Measurements from ENCODE around the gene METTL24.
"Not testable (repeated sequence)": the region's sequence is repeated elsewhere in the genome, so short reads cannot be mapped to it uniquely, and the experiment has no call there.

The METTL24 gene

DNA sequence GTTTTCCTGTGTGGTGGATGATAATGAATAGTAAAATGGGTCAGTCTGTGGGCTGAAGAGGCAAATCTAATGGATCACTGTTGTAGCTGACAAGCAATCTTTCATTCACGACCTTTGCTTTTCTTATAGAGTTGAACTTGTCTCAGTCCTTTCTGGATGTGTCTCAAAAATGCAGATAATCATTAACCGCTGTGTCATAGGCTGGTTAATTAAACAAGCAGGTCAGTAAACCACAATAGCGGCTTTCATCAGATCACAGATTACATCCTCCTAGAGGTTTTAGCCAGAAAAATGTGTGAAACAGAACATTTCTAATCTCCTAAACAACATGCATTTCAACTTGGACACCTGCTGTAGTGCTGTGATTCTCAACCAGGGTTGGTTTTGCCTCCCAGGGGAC is 2.5 kb upstream of the METTL24 start:
- DNase-seq (ENCODE audit: low spot score): no peak

GRCh38 chr6:110359556-110359955 is 1.4 kb upstream of the METTL24 start:
- DNase-seq (ENCODE audit: low spot score): no peak

DNA sequence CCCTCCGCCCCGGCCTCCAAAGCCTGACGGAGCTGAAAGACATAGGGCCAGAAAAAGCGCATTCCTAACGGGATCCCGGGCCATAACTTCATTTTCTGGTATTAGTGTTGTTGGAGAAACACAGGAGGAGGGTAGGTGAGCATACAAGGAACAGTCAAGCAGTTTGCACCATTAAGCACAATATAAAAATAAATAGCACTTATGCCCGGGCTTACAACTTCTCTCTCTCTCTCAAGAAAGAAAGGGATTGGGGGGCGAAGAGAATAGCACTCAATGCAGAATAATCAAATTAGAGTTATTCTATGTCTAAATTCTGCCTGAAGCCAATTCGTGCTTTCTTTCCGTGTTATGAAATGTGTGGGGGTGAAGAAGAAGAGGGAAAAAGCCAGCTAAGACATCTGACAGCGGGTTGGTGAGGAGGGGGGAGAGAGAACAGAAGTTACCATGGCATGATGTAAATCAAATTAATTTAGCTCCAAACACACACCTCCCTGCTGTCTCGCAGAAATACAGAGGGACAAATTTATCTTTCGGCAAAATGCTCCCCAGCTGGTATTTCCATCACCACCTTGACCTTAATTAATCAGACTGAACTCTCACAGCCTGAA is 508 bp upstream of the METTL24 start:
- no peak for DNase-seq (ENCODE audit: low spot score)

DNA sequence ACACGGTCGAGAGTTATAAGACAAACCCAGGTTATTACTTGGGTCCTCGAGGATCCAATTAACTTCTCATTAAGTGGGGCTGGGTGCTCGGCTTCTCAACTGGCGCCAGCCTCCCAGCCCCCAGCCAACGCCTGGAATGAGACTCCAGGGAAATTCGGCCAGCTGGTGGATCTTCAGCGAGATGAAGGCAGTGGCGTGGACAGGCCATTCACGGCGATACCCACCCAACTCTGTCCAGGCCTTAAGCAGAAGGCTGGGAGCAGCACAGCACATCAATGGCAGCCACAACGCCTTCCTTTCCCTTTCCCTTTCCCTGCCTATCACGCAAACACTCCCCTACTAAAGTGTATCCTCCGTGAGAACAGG is 868 bp downstream of the METTL24 start:
- DNase-seq (ENCODE audit: low spot score): no peak

DNA sequence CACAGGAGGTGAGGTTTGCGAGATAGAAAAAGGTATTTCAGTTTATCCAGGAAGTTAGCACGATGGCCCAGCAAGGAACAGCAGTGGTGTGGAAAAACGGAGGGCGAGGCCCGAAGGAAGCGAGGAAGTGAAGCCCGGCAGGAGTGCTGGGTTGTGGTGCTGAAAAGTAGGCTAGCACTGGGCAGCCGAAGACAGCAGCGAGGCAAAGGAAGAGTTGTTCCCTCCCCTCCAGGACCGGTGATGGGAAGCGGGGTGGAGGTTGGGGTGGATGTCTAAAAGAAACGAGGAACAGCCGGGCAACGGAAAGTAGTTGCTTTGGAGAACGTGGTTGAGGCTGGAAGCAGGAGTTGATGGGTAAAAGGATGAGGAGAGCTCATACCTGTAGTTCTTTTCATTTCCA is 1.4 kb downstream of the METTL24 start:
- no peak for DNase-seq (ENCODE audit: low spot score)

- no peak for DNase-seq (ENCODE audit: low spot score)
These were observed 2.4 kb downstream of the METTL24 start for GRCh38 chr6:110355727-110356126.

DNA sequence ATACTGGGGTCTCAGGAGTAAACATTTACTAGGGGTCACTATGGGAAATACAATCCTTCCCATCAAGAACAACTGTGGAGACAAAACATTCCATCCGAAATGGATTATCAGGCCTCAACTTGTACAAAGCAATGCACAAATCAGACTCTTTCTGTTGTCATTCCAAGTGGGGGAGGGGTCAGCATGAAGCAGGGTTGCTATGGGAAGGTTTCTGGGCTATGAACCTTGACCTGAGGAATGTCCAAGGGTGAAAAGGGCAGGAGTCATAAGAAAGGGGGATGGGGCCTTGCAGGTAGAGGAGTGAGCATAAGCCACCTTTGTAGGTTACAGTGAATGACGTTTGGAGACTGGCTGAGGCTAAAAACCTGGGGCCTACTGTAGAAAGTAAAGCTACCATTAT is 3.1 kb downstream of the METTL24 start:
- no peak for DNase-seq (ENCODE audit: low spot score)

GRCh38 chr6:110354153-110354552 is 4.0 kb downstream of the METTL24 start:
- DNase-seq (ENCODE audit: low spot score): no peak

DNA sequence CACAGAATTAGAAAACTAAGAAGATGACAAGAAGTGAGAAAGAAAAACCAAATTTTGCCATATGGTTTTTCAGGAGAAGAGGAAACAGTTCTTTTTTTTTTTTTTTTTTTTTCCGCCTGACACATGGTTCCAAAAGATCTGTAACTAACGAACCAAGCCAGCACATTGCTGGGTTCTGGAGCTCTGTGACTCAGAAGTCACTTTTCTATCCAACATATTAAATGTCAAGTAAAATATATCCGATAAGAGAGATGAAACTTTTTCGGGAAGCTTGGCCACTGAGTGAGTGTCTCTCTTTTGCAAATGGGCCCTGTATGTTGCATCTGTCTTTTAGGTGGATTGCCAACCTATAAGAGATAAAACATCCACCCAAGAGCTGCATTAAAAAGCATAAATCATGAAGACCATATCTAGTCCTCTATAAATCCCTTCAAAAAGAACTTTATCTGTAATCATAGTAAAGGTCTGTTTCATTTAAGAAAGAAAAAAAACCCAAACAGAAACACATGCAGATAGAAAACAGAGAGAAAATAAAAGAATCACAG is 4.6 kb downstream of the METTL24 start:
- no peak for DNase-seq (ENCODE audit: low spot score)

DNA sequence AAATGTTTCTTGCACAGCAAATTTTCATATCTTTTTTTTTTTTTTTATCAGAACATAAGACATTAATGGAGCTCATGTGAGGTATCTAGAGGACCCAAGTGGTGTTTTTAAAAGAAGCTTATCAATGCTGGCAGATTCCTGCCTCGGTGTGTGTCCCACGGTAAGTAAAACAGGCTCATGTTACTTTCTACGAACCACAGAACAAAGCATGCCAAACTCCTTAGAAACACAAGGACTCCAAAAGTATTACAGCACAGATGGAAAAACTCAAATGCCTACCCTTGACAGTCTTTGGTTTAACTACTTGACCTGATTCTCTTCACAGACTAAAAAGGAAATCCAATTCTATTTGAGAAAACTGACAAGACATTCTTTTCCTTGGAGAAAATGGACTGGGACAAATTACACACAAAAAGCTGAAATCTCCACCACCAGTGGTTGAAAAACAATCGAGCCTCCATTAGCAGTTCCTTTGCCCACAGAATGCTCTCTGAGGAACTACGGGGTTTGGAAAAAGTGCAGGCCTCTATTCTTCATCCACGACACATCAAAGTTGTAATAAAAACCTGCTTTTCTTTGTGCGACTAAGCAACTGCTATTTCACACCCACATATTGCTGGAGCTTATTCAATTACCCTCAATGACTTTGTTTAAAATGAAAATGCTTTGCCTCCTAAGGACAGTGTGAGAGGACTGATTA is 5.4 kb downstream of the METTL24 start:
- DNase-seq (ENCODE audit: low spot score): no peak

GRCh38 chr6:110351986-110352385 is 6.2 kb downstream of the METTL24 start:
- DNase-seq (ENCODE audit: low spot score): no peak

DNA sequence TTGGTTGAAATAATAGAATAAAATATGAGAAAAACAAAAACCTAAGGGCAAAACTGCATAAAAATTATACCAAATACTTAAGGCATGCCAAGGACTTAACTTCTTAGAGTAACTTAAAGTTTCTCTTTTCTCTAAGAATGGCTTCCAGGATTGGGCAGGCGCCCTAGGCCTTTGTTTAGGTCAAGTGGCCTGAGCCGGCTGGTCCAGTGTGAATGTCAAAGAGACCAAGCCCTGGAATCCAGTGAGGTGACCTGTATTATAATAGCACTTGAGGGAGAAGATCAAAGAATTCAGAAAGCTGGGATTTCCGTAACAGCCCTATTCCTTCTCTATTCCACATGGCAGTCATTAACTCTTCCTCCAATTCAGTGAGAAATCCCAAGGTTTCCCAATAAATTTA is 6.6 kb downstream of the METTL24 start:
- DNase-seq (ENCODE audit: low spot score): no peak

DNA sequence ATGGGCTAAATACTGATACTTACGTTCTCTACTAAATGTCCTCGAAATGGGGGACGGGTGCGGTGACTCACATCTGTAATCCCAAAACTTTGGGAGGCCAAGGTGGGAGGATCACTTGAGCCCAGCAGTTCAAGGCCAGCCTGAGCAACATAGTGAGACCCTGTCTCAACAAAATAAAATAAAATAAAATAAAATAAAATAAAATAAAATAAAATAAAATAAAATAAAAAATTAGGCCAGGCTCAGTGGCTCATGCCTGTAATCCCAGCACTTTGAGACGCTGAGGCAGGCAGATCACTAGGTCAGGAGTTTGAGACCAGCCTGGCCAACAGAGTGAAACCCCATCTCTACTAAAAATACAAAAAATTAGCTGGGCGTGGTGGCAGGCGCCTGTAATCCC is 7.6 kb downstream of the METTL24 start:
- DNase-seq (ENCODE audit: low spot score): not testable (repeated sequence)

DNA sequence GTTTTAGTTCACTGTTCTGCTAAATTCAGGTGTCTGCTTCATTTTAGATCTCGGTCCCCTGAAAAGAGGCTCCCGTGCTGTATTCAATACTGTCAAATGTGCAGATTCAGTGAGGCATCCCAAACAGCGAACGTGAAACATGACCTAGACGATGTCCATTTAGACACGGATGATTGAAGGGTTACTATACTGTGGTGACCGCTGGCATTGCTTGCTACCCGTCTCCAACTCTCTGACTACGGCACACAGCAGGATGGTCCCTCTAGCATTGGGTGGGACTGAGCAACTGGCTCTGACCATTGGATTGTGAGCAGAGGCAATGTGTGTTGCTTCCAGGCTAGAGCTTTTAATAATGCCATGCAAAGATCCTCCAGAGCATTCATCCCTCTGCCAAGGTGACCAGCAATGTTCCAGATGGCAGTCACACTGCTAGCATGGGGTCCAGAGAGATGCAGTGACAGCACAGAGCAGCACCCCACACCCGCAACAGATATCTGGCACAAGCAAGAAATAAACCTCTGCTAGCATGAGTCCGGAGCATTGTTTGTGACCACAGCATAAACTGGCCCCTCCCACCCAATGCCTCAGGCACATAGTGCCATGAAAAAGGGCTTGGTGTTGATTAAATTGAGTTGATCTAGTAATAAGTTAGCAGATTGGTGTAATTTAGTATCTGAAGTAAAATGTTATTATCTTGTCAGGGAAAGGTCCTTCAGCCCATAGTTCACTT is 9.0 kb downstream of the METTL24 start:
- no peak for DNase-seq (ENCODE audit: low spot score)

- DNase-seq (ENCODE audit: low spot score): no peak
These were observed 13.1 kb downstream of the METTL24 start for GRCh38 chr6:110345025-110345424.

DNA sequence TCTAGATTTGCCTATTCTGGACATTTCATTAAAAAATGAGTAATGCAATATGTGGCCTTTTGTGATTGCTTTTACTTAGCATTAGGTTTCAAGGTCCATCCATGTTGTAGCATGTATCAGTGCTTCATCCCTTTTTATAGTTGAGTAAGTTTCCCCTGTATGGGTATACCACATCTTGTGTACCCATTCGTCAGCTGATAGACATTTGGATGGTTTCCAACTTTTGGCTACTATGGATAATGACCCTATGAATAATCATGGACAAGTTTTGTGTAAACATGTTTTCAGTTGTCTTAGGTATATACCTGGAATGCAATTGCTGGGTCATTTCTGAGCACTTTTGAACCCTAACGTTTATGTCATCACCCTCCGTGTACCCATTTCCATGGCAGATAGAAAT is 15.4 kb downstream of the METTL24 start:
- DNase-seq (ENCODE audit: low spot score): no peak

- DNase-seq (ENCODE audit: low spot score): no peak
These were observed 16.2 kb downstream of the METTL24 start for GRCh38 chr6:110341663-110342596.

GRCh38 chr6:110341067-110341466 is 17.1 kb downstream of the METTL24 start:
- DNase-seq (ENCODE audit: low spot score): no peak

GRCh38 chr6:110340392-110340965 is 17.7 kb downstream of the METTL24 start:
- DNase-seq (ENCODE audit: low spot score): no peak

DNA sequence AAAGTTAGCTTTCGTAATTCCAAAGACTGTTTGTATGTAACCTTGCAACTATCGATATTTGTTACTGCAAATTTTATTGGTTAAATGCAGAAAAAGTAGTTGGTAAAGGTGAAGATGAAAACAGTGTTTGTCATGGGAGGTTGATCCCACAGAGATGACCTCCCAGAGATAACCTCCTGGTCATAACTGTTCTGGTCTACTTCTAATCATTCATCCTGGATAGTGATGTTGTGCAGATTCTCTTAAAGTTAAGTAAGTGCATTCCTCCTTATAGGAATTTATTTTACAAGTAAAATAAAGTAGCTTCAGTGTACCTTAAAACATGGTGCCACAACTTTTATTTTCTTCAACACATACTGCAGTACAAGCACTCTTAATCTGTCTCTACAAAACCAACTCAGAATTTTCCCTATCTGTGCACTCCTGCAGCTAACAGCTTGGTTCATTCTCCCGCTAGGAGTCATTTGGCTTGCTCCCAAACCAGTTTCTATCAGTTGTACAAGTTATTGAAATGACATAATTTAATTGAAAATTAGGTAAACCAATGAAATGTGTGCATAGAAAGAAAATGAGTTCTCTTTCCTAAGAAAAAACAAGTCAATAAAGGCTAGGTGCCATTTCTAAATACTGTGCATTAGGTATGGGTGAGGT is 19.2 kb downstream of the METTL24 start:
- DNase-seq (ENCODE audit: low spot score): no peak

GRCh38 chr6:110337486-110337885 is 20.7 kb downstream of the METTL24 start:
- no peak for DNase-seq (ENCODE audit: low spot score)
